ENCODE data around the gene PCSK1N. TPM values are rescaled to one million over a fixed set of nuclear protein-coding genes. Genes with fewer than 3 reads are reported as not detected.

PCSK1N gene
- total and polyA plus RNA-seq, 12 donors, result 0.03 to 0.78 (median 0.38) TPM; not detected in 6

DNA sequence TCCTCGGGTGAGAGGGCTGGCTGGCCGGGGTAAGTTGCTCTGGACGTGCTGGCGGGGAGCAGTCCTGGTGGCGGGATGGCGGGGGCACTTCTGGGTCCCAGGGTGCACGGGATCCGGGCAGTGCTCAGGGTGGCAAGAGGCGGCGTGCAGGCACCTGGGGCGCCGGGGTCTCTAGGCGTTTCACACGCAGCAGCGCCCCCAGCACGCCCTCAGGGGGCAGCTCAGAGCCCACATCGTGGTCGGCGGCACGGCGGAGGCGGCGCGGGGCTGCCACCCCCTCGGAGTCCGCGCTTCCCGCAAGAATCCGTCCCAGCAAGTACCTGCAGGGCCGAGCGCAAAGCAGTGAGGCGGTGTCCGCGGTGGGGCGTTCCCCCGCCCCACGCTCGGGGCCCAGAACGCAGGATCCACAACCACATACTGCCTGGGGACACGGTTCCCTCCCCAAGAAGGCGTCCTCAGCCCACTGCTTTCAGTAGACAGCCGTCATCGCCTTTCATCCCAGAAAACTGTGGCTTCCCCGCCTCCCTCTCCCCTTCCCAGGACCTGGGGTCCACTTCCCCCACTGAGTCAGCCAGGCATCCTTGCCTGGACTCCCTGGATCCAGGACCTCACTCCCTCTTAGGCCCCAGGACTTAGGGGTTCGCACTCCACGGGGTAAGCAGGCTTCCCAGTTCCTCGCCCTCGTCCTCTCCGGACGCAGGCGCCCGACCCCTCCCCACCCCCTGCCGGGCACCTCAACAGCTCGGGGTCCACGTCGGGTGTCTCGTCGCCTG is 4.1 kb downstream of the PCSK1N start:
- DNase-seq (no peak), ATAC-seq (no peak)
- 8 to 11% methylated on average over 29 to 51 of the region's 58 CpGs for WGBS, 2 donors
- no peak overlapping the region for H3K27ac ChIP-seq
- peaks cover 0 to 14% (median 0%) of the 10 kb centered on the region in 11 donors for H3K9me3 ChIP-seq
- H3K27me3 ChIP-seq, result peaks cover 0 to 99% (median 44%) of the 10 kb centered on the region in 7 donors
- no peaks in the 10 kb centered on the region for H3K4me1 ChIP-seq
- intact Hi-C loops (cut with DNase I), result loop anchor here in 1 of 10 donors (10.0 kb wide), 1 partner anchor 57 kb away; no protein-coding TSS in a partner anchor
- TF ChIP-seq, protein P1, sequence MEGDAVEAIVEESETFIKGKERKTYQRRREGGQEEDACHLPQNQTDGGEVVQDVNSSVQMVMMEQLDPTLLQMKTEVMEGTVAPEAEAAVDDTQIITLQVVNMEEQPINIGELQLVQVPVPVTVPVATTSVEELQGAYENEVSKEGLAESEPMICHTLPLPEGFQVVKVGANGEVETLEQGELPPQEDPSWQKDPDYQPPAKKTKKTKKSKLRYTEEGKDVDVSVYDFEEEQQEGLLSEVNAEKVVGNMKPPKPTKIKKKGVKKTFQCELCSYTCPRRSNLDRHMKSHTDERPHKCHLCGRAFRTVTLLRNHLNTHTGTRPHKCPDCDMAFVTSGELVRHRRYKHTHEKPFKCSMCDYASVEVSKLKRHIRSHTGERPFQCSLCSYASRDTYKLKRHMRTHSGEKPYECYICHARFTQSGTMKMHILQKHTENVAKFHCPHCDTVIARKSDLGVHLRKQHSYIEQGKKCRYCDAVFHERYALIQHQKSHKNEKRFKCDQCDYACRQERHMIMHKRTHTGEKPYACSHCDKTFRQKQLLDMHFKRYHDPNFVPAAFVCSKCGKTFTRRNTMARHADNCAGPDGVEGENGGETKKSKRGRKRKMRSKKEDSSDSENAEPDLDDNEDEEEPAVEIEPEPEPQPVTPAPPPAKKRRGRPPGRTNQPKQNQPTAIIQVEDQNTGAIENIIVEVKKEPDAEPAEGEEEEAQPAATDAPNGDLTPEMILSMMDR (IDR thresholded peaks at IDR 0.05), result no peak
- H3K4me3 ChIP-seq, result no peak overlapping the region
- H3K36me3 ChIP-seq, result no peaks in the 10 kb centered on the region

GRCh38 chrX:48829016-48829735 is 6.2 kb downstream of the PCSK1N start:
- H3K27ac ChIP-seq, result no peak overlapping the region
- H3K36me3 ChIP-seq, result peaks cover 0 to 8% (median 0%) of the 10 kb centered on the region in 9 donors
- no peak overlapping the region for H3K4me3 ChIP-seq
- H3K4me1 ChIP-seq, result no peaks in the 10 kb centered on the region
- no peak for ATAC-seq
- H3K27me3 ChIP-seq, result peaks cover 0 to 99% (median 32%) of the 10 kb centered on the region in 7 donors
- intact Hi-C loops (cut with DNase I), result no loop called here
- 88 to 89% methylated on average over 24 of the region's 24 CpGs for WGBS, 2 donors
- TF ChIP-seq, protein P1 (IDR thresholded peaks at IDR 0.05), result no peak
- DNase-seq, result no peak
- peaks cover 0 to 20% (median 0%) of the 10 kb centered on the region in 11 donors for H3K9me3 ChIP-seq

DNA sequence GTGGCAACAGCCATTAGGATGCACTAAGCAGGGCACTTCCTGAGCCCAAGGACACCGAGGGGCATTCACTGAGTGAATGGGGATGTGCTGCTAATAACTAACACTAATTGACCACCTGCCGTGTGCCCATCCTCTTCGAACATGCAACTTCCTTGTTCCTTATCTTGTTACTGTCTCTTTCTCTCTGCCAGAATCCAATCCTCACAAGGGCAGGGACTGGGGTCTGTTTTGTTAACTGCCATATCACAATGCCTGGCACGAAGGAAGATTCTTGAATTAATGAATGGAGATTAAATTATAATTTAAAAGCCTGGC is 7.8 kb downstream of the PCSK1N start:
- intact Hi-C loops (cut with DNase I), result no loop called here
- H3K27ac ChIP-seq, result no peak overlapping the region
- DNase-seq (no peak), ATAC-seq (no peak)
- H3K4me1 ChIP-seq, result no peaks in the 10 kb centered on the region
- WGBS, 2 donors, result 42 to 51% methylated on average over 4 of the region's 4 CpGs
- H3K36me3 ChIP-seq, result peaks cover 0 to 23% (median 0%) of the 10 kb centered on the region in 9 donors
- H3K4me3 ChIP-seq, result no peak overlapping the region
- H3K9me3 ChIP-seq, result peaks cover 0 to 20% (median 0%) of the 10 kb centered on the region in 11 donors
- H3K27me3 ChIP-seq, result peaks cover 0 to 84% (median 20%) of the 10 kb centered on the region in 7 donors
- TF ChIP-seq, protein P1 (IDR thresholded peaks at IDR 0.05), result no peak

GRCh38 chrX:48826876-48827653 is 8.3 kb downstream of the PCSK1N start:
- H3K9me3 ChIP-seq, result peaks cover 0 to 20% (median 0%) of the 10 kb centered on the region in 11 donors
- intact Hi-C loops (cut with DNase I), result no loop called here
- whole genome bisulfite sequencing, 2 donors, result 18 to 27% methylated on average over 30 to 61 of the region's 73 CpGs
- peaks cover 0 to 28% (median 0%) of the 10 kb centered on the region in 9 donors for H3K36me3 ChIP-seq
- peaks cover 0 to 79% (median 18%) of the 10 kb centered on the region in 7 donors for H3K27me3 ChIP-seq
- no peak for DNase-seq
- TF ChIP-seq, protein P1 (IDR thresholded peaks at IDR 0.05), result no peak
- H3K4me1 ChIP-seq, result no peaks in the 10 kb centered on the region
- no peak for ATAC-seq
- H3K27ac ChIP-seq, result no peak overlapping the region
- no peak overlapping the region for H3K4me3 ChIP-seq

Measured in heart right ventricle (tissue), 16 donors.